GM18505 (cell line): ENCODE results near the gene MYO10.

ENCODE experiments used
- ATAC-seq: cut with Tn5 transposase; IDR thresholded peaks from one replicate; pipeline ENCODE4 v1.9.1; 2021; ENCODE audit not compliant: unreplicated experiment
- POLR2A ChIP-seq: IDR thresholded peaks from 4 replicates; pipeline ENCODE4 v1.6.1; 2011; ENCODE audit warnings: borderline replicate concordance; ENCODE audit not compliant: insufficient read depth, insufficient read length; ENCODE audit errors: extremely low read depth

Gene MYO10

DNA sequence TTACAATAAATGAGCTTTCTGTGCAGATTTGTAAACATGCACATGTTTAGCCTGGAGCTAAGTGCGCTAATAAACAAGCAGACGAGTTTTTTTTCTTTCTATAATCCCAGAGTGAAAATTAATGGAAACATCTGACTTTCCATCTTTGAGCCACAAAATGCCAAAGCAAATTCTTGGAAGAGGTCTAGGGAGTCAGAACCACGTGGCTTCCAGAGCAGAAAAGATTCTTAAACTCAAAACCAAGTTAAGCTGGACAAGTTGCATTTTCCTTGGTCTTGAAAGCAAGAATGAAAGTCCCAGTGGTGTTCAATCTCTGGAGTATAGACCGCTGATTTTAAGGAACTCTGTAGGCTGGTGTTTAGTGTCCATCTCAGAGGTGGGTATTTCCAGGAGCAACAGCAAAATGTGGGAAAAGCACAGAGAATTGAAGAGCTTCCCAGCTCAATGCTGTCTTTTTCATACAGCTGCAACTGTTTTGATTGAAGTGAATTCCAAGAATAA is 71.4 kb downstream of the MYO10 start:
- ATAC-seq: no peak
- TF ChIP-seq POLR2A: no peak

DNA sequence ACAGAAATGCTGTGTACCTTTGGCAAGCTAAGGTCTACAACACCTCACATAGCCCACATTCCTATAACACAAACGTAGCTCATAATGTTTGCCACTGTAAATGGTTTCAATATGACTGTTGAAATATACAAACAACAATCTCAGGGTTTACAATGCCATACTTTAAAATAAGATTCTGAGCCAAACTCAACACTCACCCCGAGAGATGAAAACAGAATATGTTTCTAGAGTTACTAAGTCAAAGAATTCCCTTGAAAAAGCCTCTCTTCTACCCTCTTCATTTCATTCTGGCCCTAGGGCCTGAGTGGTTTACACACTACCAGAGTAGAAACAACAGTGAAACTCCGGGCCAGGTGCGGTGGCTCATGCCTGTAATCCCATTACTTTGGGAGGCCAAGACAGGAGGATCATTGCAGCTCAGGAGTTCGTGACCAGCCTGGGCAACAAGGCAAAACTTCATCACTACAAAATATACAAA is 72.6 kb downstream of the MYO10 start:
- no peak for ATAC-seq
- no peak for TF ChIP-seq POLR2A

DNA sequence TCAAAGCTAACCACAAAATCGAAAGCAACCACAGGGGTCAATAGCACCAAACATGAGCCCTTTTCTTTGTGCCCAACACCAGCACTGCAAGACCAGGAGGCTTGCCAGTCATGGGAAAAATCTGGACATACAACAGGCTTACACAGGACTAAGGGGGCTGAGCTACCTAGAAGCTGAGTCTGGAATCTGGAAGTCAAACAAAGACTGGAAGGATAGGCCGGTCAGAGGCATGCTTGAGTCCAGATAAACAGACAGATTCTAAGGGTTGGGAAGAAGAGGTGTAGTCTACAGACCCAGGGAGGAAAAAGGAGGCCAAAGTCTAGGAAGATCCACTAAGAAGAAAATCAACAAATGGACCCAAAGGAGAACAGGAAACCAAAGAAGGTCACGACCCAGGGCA is 73.3 kb downstream of the MYO10 start:
- no peak for TF ChIP-seq POLR2A
- ATAC-seq: no peak

DNA sequence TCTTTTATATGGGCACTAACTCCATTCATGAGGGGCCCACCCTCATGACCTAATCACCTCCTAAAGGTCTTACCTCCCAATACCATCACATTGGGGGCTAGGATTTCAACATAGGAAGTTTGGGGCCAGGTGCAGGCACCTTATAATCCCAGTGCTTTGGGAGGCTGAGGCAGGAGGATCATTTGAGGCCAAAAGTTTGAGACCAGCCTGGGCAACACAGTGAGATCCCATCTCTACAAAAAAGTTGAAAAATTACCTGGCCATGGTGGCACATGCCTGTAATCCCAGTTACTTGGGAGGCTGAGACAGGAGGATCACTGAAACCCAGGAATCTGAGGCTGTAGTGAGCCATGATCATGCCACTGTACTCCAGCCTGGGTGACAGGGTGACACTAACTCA is 76.7 kb downstream of the MYO10 start:
- no peak for TF ChIP-seq POLR2A
- ATAC-seq: no peak

DNA sequence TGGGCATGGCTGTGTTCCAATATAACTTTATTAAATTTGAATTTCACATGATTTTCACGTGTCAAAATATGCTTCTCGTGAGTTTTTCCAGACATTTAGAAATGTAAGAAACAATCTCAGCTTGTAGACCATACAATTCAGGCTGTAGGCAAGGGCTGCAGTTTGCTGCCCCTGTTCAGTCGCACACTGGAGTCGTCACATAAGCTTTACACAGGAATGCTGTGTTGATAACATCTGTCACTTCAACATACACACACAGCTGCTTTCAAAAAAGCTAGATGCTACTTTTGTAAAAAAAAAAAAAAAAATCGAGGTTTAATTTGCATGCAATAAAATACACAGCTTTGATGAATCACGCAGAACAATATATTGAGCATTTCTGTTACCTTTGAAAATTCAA is 77.9 kb downstream of the MYO10 start:
- TF ChIP-seq POLR2A: no peak
- ATAC-seq: no peak

DNA sequence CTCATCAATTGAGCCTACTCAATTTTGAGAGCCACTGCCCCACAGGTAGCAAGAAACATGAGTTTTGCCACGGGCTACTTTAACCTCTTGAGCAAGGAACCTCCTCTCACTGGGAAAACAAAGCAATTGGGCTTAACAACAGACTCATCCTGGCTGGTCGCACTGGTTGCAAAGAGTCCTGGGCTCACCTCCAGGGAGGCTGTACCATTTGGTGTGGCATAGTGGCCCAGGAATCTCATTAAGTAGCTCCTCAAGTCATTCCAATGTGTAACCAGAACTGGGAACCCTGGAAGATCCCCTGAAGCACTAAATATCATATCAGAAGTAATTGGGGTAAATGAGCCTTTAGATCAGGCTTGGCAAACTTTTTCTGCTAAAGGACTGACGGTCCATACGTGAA is 78.5 kb downstream of the MYO10 start:
- ATAC-seq: no peak
- TF ChIP-seq POLR2A: no peak

DNA sequence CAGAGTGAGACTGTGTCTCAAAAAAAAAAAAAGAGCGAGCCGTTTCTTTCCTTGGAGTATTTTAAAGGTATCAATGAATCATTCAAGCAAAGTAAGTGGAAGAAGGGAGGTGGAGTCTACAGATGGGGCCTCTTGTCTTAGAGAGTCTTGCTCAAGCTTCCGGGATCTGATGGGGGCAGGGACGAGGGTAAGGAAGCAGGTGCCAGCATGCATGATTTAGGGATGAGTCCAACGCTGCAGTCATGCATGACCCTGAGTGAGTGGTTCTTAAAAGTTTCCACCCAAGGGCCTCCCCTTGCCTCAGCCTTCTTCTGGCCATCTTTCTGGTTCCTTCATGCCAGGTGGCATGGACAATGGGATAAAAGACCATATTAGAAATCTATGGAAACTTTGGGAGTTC is 79.6 kb downstream of the MYO10 start:
- TF ChIP-seq POLR2A: no peak
- ATAC-seq: no peak

DNA sequence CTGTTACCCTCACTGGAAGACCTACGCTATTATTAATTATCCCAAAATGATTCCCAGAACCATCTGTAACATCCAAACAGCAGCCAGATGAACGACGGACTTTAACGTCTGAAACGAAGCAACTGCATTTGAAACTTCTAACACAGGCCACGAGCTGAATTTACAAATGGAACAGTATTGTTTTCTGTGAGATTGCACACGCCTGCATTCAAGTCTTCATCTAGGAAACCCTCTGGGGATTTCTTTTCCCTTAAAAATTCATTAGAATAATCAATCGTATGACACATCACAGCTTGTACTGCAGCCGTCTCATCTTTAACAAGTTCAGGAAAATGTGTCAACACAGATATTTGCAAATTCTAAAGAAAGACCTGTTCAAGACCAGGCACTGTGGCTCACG is 80.2 kb downstream of the MYO10 start:
- TF ChIP-seq POLR2A: no peak
- no peak for ATAC-seq

DNA sequence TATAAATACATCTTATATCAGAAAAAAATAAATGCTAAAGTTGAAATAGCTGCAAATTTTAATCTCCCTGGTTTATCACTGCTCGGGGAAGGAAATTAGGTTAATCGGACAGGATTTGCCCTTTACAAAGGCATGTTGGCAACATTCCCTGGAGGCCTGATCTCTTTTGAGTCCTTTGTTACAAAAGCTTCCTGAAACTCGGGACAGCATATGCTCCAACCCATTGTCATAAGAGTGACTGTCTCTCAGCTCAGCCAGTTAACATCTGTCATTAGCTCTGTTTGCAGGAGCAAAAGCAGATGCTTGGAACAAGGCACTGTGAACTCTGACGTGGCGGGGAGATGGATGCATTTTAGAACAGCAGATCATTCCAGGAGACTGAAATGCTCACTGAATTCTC is 80.6 kb downstream of the MYO10 start:
- no peak for ATAC-seq
- TF ChIP-seq POLR2A: no peak

DNA sequence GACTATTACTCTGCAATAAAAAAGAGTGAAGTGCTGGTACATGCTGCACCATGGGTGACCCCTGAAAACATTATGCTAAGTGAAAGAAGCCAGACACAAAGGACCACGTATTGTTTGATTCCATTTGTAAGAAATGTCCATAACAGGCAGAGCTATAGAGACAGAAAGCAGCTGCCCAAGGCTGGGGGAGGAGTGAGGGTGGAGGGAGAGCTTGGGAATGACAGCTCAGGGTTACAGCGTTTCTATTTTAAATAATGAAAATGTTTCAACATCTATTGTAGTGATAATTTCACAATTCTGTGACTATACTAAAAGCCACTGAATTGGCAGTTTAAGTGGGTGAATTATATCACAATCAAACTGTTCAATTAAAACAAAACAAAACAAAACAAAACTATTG is 81.7 kb downstream of the MYO10 start:
- no peak for TF ChIP-seq POLR2A

DNA sequence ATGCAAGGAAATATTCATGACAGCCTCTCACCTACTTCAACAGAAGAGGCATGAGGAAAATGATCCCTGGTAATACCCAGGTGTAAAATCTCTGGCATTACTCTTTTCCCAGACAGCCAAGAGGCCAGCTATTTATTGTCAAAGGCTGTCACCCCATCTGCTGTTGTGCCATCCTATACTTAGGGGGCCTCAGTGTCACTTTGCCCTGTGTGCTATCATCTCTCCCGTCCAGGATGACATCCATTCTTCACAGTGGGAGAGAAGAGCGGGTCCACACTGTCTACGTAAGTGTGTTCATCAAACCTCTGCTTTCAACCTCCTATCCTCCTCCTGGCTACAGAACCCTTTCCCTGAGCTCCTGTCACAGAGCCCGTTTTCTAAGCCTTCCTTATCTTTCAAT is 82.6 kb downstream of the MYO10 start:
- no peak for ATAC-seq
- TF ChIP-seq POLR2A: no peak

More for the DNA sequence above, 81.7 kb downstream of the MYO10 start:
- ATAC-seq: no peak

DNA sequence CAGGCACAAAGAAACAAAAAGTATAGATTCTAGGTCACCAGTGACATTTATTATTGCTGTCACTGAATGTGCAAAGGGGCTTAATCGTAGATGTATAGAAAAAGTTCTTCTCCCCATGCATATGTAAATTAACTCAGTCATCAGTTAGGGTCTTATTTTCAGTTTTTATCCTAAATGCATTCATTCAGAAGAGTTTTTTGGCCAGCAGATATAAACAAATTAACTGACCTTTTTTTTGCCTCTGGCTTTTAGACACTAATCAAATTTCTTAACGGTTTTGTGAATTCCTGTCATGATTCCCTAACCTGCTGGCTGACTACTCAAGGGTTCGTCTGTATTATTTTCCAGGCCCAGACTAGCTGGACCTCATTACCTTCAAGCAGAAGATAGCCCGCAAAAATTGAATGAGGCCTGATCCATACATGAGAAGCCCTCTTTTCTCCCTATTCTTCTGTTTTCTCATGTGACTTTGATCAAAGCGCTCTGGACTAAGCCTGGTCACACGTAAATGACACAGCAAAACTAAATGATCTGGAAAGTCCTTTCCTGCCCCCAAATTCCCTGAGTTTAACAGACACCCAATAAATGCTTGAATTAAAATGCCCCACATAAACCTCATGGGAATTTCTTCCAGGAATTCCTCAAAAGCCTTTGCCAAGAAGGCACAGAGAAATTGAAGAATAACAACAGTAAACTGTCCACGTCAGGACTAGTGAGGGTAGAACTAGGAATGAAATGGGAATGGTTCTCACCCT is 83.7 kb downstream of the MYO10 start:
- ATAC-seq: no peak

DNA sequence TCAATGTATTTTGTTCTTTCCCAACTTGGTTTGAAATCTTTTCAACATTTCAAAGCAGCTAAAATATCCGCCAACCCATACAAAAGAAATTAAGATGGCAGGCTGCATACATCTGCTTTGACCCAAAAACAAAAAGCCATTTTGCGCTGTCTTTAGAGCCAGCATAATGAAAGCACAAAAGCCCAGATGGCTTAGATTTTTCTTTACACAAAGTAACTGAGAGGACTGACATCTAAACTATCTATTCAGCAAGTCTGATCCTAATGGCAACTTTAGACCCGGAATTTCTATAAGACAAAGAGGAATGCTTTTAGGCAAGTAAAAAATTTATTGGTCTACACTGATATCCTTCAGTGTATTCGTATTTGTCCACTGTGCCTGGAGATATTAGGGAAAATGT is 86.3 kb downstream of the MYO10 start:
- ATAC-seq: no peak

More for the DNA sequence above, 83.7 kb downstream of the MYO10 start:
- TF ChIP-seq POLR2A: no peak

DNA sequence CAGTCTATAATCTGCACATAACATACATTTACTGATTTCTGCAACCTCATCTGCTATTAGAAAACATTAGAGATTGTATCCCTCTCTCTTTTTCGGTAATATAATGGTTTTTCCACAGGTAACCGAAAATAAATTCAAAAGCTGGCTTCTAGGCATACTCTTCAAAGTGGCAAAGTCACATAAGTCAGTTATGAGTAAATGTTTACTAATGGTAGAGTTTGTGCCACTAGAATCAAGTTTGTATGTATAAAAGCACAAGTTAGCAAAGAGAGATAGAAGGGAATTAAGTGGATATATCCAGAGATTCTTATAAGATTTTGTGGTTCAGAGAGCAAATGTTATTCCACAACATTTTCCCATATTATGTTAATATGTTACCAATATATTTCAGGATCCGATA is 86.9 kb downstream of the MYO10 start:
- ATAC-seq: no peak
- TF ChIP-seq POLR2A: no peak

More for the DNA sequence above, 86.3 kb downstream of the MYO10 start:
- no peak for TF ChIP-seq POLR2A
